IMR-90 (cell line): Measurements from ENCODE around the gene IL1RAPL1.

Source experiments
- ELK1 ChIP-seq: fragments of 150-350 bp; IDR thresholded peaks from 2 replicates; pipeline ENCODE4 v1.6.1; 2016; ENCODE audit warnings: low read depth, mild to moderate bottlenecking, low read length, moderate library complexity, borderline replicate concordance
- MAFK ChIP-seq: IDR thresholded peaks from 2 replicates; pipeline ENCODE4 v1.6.1; 2012; ENCODE audit warnings: low read depth, low read length, improper control_type of control experiment
- POLR2A ChIP-seq: IDR thresholded peaks from 2 replicates; pipeline ENCODE4 v1.6.1; 2012; ENCODE audit warnings: mild to moderate bottlenecking, low read depth, low read length
- TF ChIP-seq, protein P1 (sequence below): conservative IDR thresholded peaks from 2 replicates; pipeline ENCODE4 v1.5.1; 2012; ENCODE audit warnings: mild to moderate bottlenecking, low read depth, low read length, improper control_type of control experiment

DNA sequence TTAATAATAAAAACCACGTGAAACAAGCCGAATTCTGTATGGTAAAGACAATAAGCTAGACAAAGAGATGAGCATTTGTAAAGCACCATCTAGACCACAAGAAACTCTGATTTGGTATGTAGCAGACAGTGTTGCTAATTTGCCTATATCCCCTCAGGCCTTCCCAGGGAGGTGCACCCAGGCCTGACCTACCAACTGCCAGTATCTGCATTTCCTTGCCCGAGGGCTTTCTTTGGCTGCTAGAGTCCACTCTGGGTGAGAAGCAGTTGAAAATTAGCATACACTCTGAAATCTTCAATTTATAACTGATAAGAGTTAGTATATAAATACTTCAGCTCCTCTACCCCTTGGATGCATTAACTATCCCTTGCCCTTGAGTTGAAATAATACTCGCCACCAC lies 37.4 kb upstream of the IL1RAPL1 start:
- TF ChIP-seq MAFK = no peak
- TF ChIP-seq, protein P1, sequence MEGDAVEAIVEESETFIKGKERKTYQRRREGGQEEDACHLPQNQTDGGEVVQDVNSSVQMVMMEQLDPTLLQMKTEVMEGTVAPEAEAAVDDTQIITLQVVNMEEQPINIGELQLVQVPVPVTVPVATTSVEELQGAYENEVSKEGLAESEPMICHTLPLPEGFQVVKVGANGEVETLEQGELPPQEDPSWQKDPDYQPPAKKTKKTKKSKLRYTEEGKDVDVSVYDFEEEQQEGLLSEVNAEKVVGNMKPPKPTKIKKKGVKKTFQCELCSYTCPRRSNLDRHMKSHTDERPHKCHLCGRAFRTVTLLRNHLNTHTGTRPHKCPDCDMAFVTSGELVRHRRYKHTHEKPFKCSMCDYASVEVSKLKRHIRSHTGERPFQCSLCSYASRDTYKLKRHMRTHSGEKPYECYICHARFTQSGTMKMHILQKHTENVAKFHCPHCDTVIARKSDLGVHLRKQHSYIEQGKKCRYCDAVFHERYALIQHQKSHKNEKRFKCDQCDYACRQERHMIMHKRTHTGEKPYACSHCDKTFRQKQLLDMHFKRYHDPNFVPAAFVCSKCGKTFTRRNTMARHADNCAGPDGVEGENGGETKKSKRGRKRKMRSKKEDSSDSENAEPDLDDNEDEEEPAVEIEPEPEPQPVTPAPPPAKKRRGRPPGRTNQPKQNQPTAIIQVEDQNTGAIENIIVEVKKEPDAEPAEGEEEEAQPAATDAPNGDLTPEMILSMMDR = no peak
- TF ChIP-seq ELK1 = no peak
- TF ChIP-seq POLR2A = no peak
